K562 (cell line): ENCODE results near the gene RDH8. TPM values are rescaled to one million over a fixed set of nuclear protein-coding genes. Genes with fewer than 3 reads are reported as not detected.

Experiments used
- ATAC-seq: fragments of 200-7000 bp; cut with Tn5 transposase; 3 replicates; pipeline ENCODE4 v1.9.1; 2020; ENCODE audit warnings: moderate library complexity
- BruUV-seq: library from RNA; stranded (reverse); fragments of 400-500 nt; replicated peaks from 2 replicates; lab custom pipeline; 2021; lab: Mats Ljungman, UMichigan
- CTCF ChIA-PET: fragments of 300-600 bp; formaldehyde crosslinking; extraction: SDS; loops from one replicate; lab custom pipeline; 2021; ENCODE audit warnings: low intra/inter-chr PET ratio; lab: Yijun Ruan, JAX
- POLR2A ChIA-PET: fragments of 300-600, 350-650 bp; sonication (Branson Sonifier 250); formaldehyde crosslinking; extraction: SDS; loops from one replicate; lab custom pipeline; 2021; ENCODE audit warnings: antibody characterized with exemption, inconsistent platforms; lab: Yijun Ruan, JAX
- DNase-seq, 4 experiments: peaks; one replicate each; pipeline versions ENCODE4 v3.0.0 to v3.0.0-alpha.2; 2011 to 2018; ENCODE audit warnings: low spot score in 3 of 4, mixed read lengths in 3 of 4; ENCODE audit errors: extremely low read depth in 1 of 4
- FAIRE-seq: peaks from 2 replicates; lab custom pipeline; 2011; peaks lifted over from hg19 to GRCh38; lab: Jason Lieb, UNC
- H2AFZ ChIP-seq: 2 replicates; pipeline ENCODE4 v1.6.0; 2011; ENCODE audit warnings: low read depth, low read length, control low read depth, inconsistent platforms
- H3K27ac ChIP-seq: fragments of 200-600 bp; 3 replicates; pipeline ENCODE4 v1.8.0; 2011; ENCODE audit warnings: low read depth, mild to moderate bottlenecking, control low read depth, inconsistent platforms, low read length, moderate library complexity, mixed read lengths; ENCODE audit errors: extremely low read depth
- H3K27me3 ChIP-seq, 2 experiments: fragments of 300-600 bp in 1 of 2; 2 replicates in 1 of 2; 3 replicates in 1 of 2; pipeline versions ENCODE4 v1.6.0 to v1.8.0; 2011; ENCODE audit warnings: inconsistent platforms in 2 of 2, low read length in 2 of 2, mild to moderate bottlenecking in 1 of 2, mixed read lengths in 1 of 2, moderate library complexity in 1 of 2; ENCODE audit not compliant: control insufficient read depth in 2 of 2, insufficient read depth in 2 of 2
- H3K36me3 ChIP-seq: fragments of 300-600 bp; 3 replicates; pipeline ENCODE4 v1.8.0; 2011; ENCODE audit warnings: mild to moderate bottlenecking, low read length, inconsistent platforms; ENCODE audit not compliant: control insufficient read depth, insufficient read depth
- H3K4me1 ChIP-seq, 2 experiments: fragments of 200-600 bp in 1 of 2; replicated peaks in 1 of 2; 2 replicates in 1 of 2; 3 replicates in 1 of 2; pipeline versions ENCODE4 v1.5.1 to v1.8.0; 2011; ENCODE audit warnings: inconsistent platforms in 2 of 2, low read length in 2 of 2, mild to moderate bottlenecking in 1 of 2, mixed read lengths in 1 of 2, moderate library complexity in 1 of 2; ENCODE audit not compliant: control insufficient read depth in 2 of 2, insufficient read depth in 2 of 2
- H3K4me2 ChIP-seq: 2 replicates; pipeline ENCODE4 v1.6.1; 2011; ENCODE audit warnings: low read length, control low read depth, inconsistent platforms, mixed read lengths; ENCODE audit not compliant: insufficient read depth
- H3K4me3 ChIP-seq: fragments of 200-600 bp; sonication (generic), shearing (Covaris generic); 2 replicates; pipeline ENCODE4 v1.5.1; 2016; ENCODE audit warnings: control low read depth, inconsistent platforms
- H3K79me2 ChIP-seq: fragments of 200-600 bp; 3 replicates; pipeline ENCODE4 v1.8.0; 2011; ENCODE audit warnings: low read length, inconsistent platforms; ENCODE audit not compliant: control insufficient read depth, insufficient read depth
- H3K9ac ChIP-seq, 2 experiments: 2 replicates each; pipeline versions ENCODE4 v1.6.0 to v1.6.1; 2011; ENCODE audit warnings: low read depth in 2 of 2, low read length in 2 of 2, control low read depth in 1 of 2, inconsistent platforms in 1 of 2, mild to moderate bottlenecking in 1 of 2, mixed read lengths in 1 of 2; ENCODE audit not compliant: insufficient read depth in 1 of 2
- H3K9me1 ChIP-seq: one replicate; pipeline ENCODE4 v1.6.0; 2011; ENCODE audit warnings: inconsistent platforms, mild to moderate bottlenecking, low read length, moderate library complexity; ENCODE audit not compliant: control insufficient read depth, insufficient read depth
- H3K9me3 ChIP-seq: replicated peaks from 2 replicates; pipeline ENCODE4 v1.5.1; 2011; ENCODE audit warnings: low read depth, low read length, inconsistent platforms; ENCODE audit not compliant: control insufficient read depth, insufficient read depth
- H4K20me1 ChIP-seq: replicated peaks from 2 replicates; pipeline ENCODE4 v1.6.1; 2011; ENCODE audit warnings: low read length, inconsistent platforms, mixed read lengths; ENCODE audit not compliant: control insufficient read depth, insufficient read depth
- EWSR1 ChIP-seq: fragments of 450-650 bp; IDR thresholded peaks from 2 replicates; pipeline ENCODE4 v1.6.1; 2018; ENCODE audit warnings: borderline replicate concordance, mild to moderate bottlenecking, low read depth, moderate library complexity; ENCODE audit not compliant: partially characterized antibody
- EZH2 ChIP-seq: IDR thresholded peaks from 2 replicates; pipeline ENCODE4 v1.6.1; 2012; ENCODE audit warnings: low read depth, mild to moderate bottlenecking, inconsistent platforms, low read length, borderline replicate concordance
- SP2 ChIP-seq: IDR thresholded peaks from 2 replicates; pipeline ENCODE4 v1.6.1; 2011; ENCODE audit warnings: mild to moderate bottlenecking, low read depth, low read length, moderate library complexity; ENCODE audit not compliant: poor library complexity, severe bottlenecking; ENCODE audit errors: extremely low read depth
- WHSC1 ChIP-seq: IDR thresholded peaks from one replicate; pipeline ENCODE4 v1.6.1; 2012; ENCODE audit warnings: low read length, control low read depth, inconsistent platforms
- ZBTB7A ChIP-seq: IDR thresholded peaks from 2 replicates; pipeline ENCODE4 v1.6.1; 2011; ENCODE audit warnings: low read depth, mild to moderate bottlenecking, low read length, moderate library complexity, borderline replicate concordance; ENCODE audit not compliant: control insufficient read depth
- ZNF121 ChIP-seq: sonication (generic); formaldehyde crosslinking; conservative IDR thresholded peaks from 2 replicates; pipeline ENCODE4 v1.8.0; 2022; ENCODE audit warnings: missing genetic modification reagents
- ZNF696 ChIP-seq: fragments of 250-450 bp; sonication (Bioruptor Pico); conservative IDR thresholded peaks from 2 replicates; pipeline ENCODE4 v1.4.0; 2020; ENCODE audit warnings: mild to moderate bottlenecking, moderate library complexity
- WGBS: fragments of 100-300 bp; shearing (Covaris generic); methylation state at CpG from one replicate; pipeline ENCODE4 v1.1.6; 2016; ENCODE audit warnings: low coverage, mixed read lengths; ENCODE audit not compliant: insufficient coverage; ENCODE audit errors: missing lambda C conversion rate; 5-methylcytosine and 5-hydroxymethylcytosine counted together
- in situ Hi-C: fragments of 300-500 bp; cut with MboI; formaldehyde crosslinking; loops from 4 replicates; pipeline ENCODE4 v1.15.0; 2018; ENCODE audit warnings: inconsistent platforms, mixed read lengths
- intact Hi-C: fragments of 100-400 bp; cut with micrococcal nuclease; formaldehyde crosslinking; loops from 2 replicates; pipeline ENCODE4 v1.14.2; 2022
- polyA plus RNA-seq, 8 experiments: library from polyadenylated mRNA; depleted of rRNA in 4 of 8; stranded (reverse) in 5 of 8; unstranded in 3 of 8; fragments of >200 nt; fragmentation: Nextera tagmentation in 2 of 8; fragmentation: Illumina TruSeq in 1 of 8; extraction: Ambion mirVana in 2 of 8; extraction: Trizol in 1 of 8; gene quantifications; 2 replicates each; pipeline versions ENCODE4 v1.2.1 to v1.2.3, GENCODE V29; 2011 to 2014; ENCODE audit warnings: inconsistent platforms in 1 of 8, missing spikeins in 1 of 8
- total RNA-seq, 7 experiments: library from RNA; depleted of rRNA in 6 of 7; stranded (reverse); fragments of >200 nt in 6 of 7; fragmentation: Illumina TruSeq in 2 of 7; extraction: Trizol in 2 of 7; gene quantifications; 2 replicates each; pipeline versions ENCODE4 v1.2.1 to v1.2.3, GENCODE V29; 2011 to 2021; ENCODE audit warnings: low replicate concordance in 1 of 7

RDH8 gene
- total and polyA plus RNA-seq, 9 of the 15 experiments (the other 6 are each of a cell fraction or from before 2014, with no cell fraction given) = not detected

DNA sequence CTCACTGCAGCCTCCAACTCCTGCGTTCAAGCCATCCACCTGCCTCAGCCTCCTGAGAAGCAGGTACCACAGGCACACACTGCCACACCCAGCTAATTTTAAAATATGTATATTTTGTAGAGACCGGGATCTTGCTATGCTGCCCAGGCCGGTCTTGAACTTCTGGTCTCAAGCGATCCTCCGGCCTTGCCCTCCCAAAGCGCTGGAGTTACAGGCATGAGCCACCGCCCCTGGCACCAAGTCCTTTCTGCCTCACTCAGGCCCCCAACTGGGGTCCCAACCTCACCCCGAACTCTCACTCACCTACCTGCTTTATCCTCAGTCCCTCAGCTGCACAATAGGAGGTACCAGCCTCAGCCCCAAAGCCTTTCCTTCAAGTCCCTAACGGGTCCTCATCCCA is 2.3 kb upstream of the RDH8 start:
- CTCF ChIA-PET = no interaction called here
- H3K27me3 ChIP-seq = peaks cover 8 to 51% of the 10 kb centered on the region in 2 experiments
- no peak overlapping the region for H3K4me2 ChIP-seq
- no peak overlapping the region for H3K9ac ChIP-seq
- TF ChIP-seq ZNF121 (CRISPR knock-in tag) = peak; percentile 36; the same call in 1 of the 2 replicates
- no peak for TF ChIP-seq ZNF696 (CRISPR knock-in tag)
- TF ChIP-seq, all 486 proteins: peak for 1
- ATAC-seq (no peak), DNase-seq (no peak), FAIRE-seq (no peak)
- intact Hi-C loops (no loop called here), in situ Hi-C loops (no loop called here)
- 4% methylated on average over 7 of the region's 9 CpGs for WGBS
- Histone ChIP-seq H3K4me1 (peaks cover 0 to 12% of the 10 kb centered on the region in 2 experiments; a peak in 2 of 5 replicates), H3K9me3 (no peaks in the 10 kb centered on the region), H3K36me3 (no peaks in the 10 kb centered on the region), H3K4me3 (no peak overlapping the region), H3K9me1 (peaks cover 3% of the 10 kb centered on the region), H2AFZ (no peak overlapping the region), H3K79me2 (no peaks in the 10 kb centered on the region), H3K27ac (no peak overlapping the region), H4K20me1 (peaks cover 9% of the 10 kb centered on the region)
- POLR2A ChIA-PET = interaction anchor here (0.6 kb wide), 1 partner anchor 95 kb away, joined by 3 read pairs; no protein-coding TSS in a partner anchor
- no TSS peak for BruUV-seq

DNA sequence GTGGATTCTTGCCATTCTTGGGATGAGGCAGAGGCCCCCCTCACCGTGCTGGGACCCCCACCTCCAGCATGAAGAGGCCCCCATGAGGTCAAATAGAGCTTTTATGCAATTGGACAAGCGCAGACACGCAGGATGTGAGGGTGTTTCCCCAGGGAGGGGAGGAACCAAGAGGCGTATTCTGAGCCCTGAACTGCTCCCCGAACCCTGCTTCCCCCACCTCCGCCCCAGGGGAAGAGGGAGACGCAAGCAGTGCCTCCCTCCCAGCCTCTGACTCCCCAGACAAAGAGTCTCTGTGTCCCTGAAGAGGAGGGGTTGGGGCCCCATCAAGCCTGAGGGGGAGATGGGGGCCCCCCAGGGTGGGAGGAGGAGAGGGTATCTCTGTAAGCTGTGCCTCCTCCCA is 1.3 kb upstream of the RDH8 start:
- CTCF ChIA-PET = no interaction called here

More for the DNA sequence above, 1.3 kb upstream of the RDH8 start:
- intact Hi-C loops (no loop called here), in situ Hi-C loops (no loop called here)
- Histone ChIP-seq H2AFZ (no peak overlapping the region), H3K9me3 (no peaks in the 10 kb centered on the region), H3K4me1 (peaks cover 0 to 12% of the 10 kb centered on the region in 2 experiments; a peak in 2 of 5 replicates), H3K9me1 (peaks cover 3% of the 10 kb centered on the region), H3K36me3 (no peaks in the 10 kb centered on the region), H3K27me3 (peaks cover 9 to 57% of the 10 kb centered on the region in 2 experiments), H3K4me3 (no peak overlapping the region), H4K20me1 (peaks cover 9% of the 10 kb centered on the region), H3K79me2 (no peaks in the 10 kb centered on the region), H3K27ac (no peak overlapping the region), H3K9ac (no peak overlapping the region), H3K4me2 (no peak overlapping the region)
- FAIRE-seq = no peak
- TF ChIP-seq WHSC1 (no peak), SP2 (no peak), EWSR1 (no peak), ZBTB7A (no peak), EZH2 (no peak)
- no TSS peak for BruUV-seq
- ATAC-seq = no peak
- DNase-seq = no peak
- POLR2A ChIA-PET = interaction anchor here (0.6 kb wide), 1 partner anchor 279 kb away, joined by 4 read pairs; no protein-coding TSS in a partner anchor
- WGBS = 2% methylated on average over 7 of the region's 7 CpGs
